HUES64 (cell line): ENCODE results near the gene CHST11.
"Not testable (repeated sequence)": the region's sequence is repeated elsewhere in the genome, so short reads cannot be mapped to it uniquely, and the experiment has no call there.

ENCODE experiments used
- H3K27ac ChIP-seq: 2 replicates; pipeline ENCODE4 v1.7.0; 2013; ENCODE audit warnings: low read depth, low read length, inconsistent platforms
- H3K27me3 ChIP-seq: 2 replicates; pipeline ENCODE4 v1.6.1; 2013; ENCODE audit warnings: mild to moderate bottlenecking, low read length; ENCODE audit not compliant: insufficient read depth
- H3K36me3 ChIP-seq: 2 replicates; pipeline ENCODE4 v1.6.1; 2013; ENCODE audit warnings: mild to moderate bottlenecking, low read length; ENCODE audit not compliant: insufficient read depth
- H3K4me1 ChIP-seq: 2 replicates; pipeline ENCODE4 v1.6.1; 2013; ENCODE audit warnings: mild to moderate bottlenecking, low read length, moderate library complexity; ENCODE audit not compliant: insufficient read depth
- H3K4me3 ChIP-seq: 2 replicates; pipeline ENCODE4 v1.5.1; 2013; ENCODE audit warnings: mild to moderate bottlenecking, low read length, moderate library complexity
- H3K9ac ChIP-seq: 2 replicates; pipeline ENCODE4 v1.6.1; 2013; ENCODE audit warnings: mild to moderate bottlenecking, low read depth, low read length
- H3K9me3 ChIP-seq: 2 replicates; pipeline ENCODE4 v1.6.1; 2013; ENCODE audit warnings: low read depth, low read length; ENCODE audit not compliant: insufficient read depth
- WGBS: fragments of 150-250, 120-280 bp; methylation state at CpG from one replicate; pipeline ENCODE4 v1.1.7; 2013; ENCODE audit warnings: missing lambda C conversion rate; 5-methylcytosine and 5-hydroxymethylcytosine counted together

Gene CHST11

GRCh38 chr12:104792570-104792969 lies 335.8 kb downstream of the CHST11 start:
- Histone ChIP-seq H3K27ac (no peak overlapping the region), H3K4me3 (no peak overlapping the region), H3K9ac (no peak overlapping the region), H3K4me1 (peaks cover 5% of the 10 kb centered on the region), H3K36me3 (no peaks in the 10 kb centered on the region), H3K9me3 (no peaks in the 10 kb centered on the region), H3K27me3 (no peaks in the 10 kb centered on the region)
- 88% methylated on average over 4 of the region's 4 CpGs for WGBS

- Histone ChIP-seq H3K4me1 (peaks cover 5% of the 10 kb centered on the region), H3K27ac (no peak overlapping the region), H3K9me3 (no peaks in the 10 kb centered on the region), H3K4me3 (no peak overlapping the region), H3K27me3 (no peaks in the 10 kb centered on the region), H3K36me3 (no peaks in the 10 kb centered on the region), H3K9ac (no peak overlapping the region)
- whole genome bisulfite sequencing = 89% methylated on average over 3 of the region's 3 CpGs
Measured at GRCh38 chr12:104793285-104793684, 336.5 kb downstream of the CHST11 start.

- Histone ChIP-seq H3K27me3 (no peaks in the 10 kb centered on the region), H3K27ac (no peak overlapping the region), H3K36me3 (no peaks in the 10 kb centered on the region), H3K4me1 (peaks cover under 1% of the 10 kb centered on the region; the same call in 1 of the 2 replicates), H3K9ac (no peak overlapping the region), H3K9me3 (no peaks in the 10 kb centered on the region), H3K4me3 (no peak overlapping the region)
- 90% methylated on average over 1 of the region's 1 CpG for WGBS
Measured at GRCh38 chr12:104793968-104794367, 337.2 kb downstream of the CHST11 start.

GRCh38 chr12:104796475-104796862 lies 339.7 kb downstream of the CHST11 start:
- Histone ChIP-seq H3K27me3 (no peaks in the 10 kb centered on the region), H3K27ac (no peak overlapping the region), H3K9ac (no peak overlapping the region), H3K36me3 (no peaks in the 10 kb centered on the region), H3K4me3 (no peak overlapping the region), H3K4me1 (no peaks in the 10 kb centered on the region), H3K9me3 (no peaks in the 10 kb centered on the region)

GRCh38 chr12:104799458-104799857 lies 342.7 kb downstream of the CHST11 start:
- H3K4me3 ChIP-seq = no peak overlapping the region
- no peak overlapping the region for H3K27ac ChIP-seq
- no peaks in the 10 kb centered on the region for H3K27me3 ChIP-seq
- no peak overlapping the region for H3K9ac ChIP-seq
- no peaks in the 10 kb centered on the region for H3K4me1 ChIP-seq
- 94% methylated on average over 1 of the region's 1 CpG for WGBS
- H3K9me3 ChIP-seq = no peaks in the 10 kb centered on the region
- no peaks in the 10 kb centered on the region for H3K36me3 ChIP-seq

GRCh38 chr12:104801005-104801404 lies 344.3 kb downstream of the CHST11 start:
- 87% methylated on average over 4 of the region's 4 CpGs for WGBS

GRCh38 chr12:104801427-104801826 lies 344.7 kb downstream of the CHST11 start:
- Histone ChIP-seq H3K27ac (no peak overlapping the region), H3K9me3 (no peaks in the 10 kb centered on the region), H3K4me1 (no peaks in the 10 kb centered on the region), H3K27me3 (no peaks in the 10 kb centered on the region), H3K36me3 (no peaks in the 10 kb centered on the region), H3K9ac (no peak overlapping the region), H3K4me3 (no peak overlapping the region)

More at GRCh38 chr12:104801005-104801404, 344.3 kb downstream of the CHST11 start:
- Histone ChIP-seq H3K4me3 (no peak overlapping the region), H3K27me3 (no peaks in the 10 kb centered on the region), H3K36me3 (no peaks in the 10 kb centered on the region), H3K27ac (no peak overlapping the region), H3K4me1 (no peaks in the 10 kb centered on the region), H3K9me3 (no peaks in the 10 kb centered on the region), H3K9ac (no peak overlapping the region)

- no peak overlapping the region for H3K9ac ChIP-seq
- WGBS = no CpG with 5 or more reads among the region's 3 CpGs
- no peaks in the 10 kb centered on the region for H3K4me1 ChIP-seq
- no peak overlapping the region for H3K4me3 ChIP-seq
- no peaks in the 10 kb centered on the region for H3K27me3 ChIP-seq
- H3K9me3 ChIP-seq = no peaks in the 10 kb centered on the region
- H3K36me3 ChIP-seq = no peaks in the 10 kb centered on the region
- no peak overlapping the region for H3K27ac ChIP-seq
Measured at GRCh38 chr12:104802208-104802607, 345.5 kb downstream of the CHST11 start.

GRCh38 chr12:104805186-104805585 lies 348.4 kb downstream of the CHST11 start:
- Histone ChIP-seq H3K9ac (no peak overlapping the region), H3K27me3 (no peaks in the 10 kb centered on the region), H3K27ac (no peak overlapping the region), H3K4me1 (no peaks in the 10 kb centered on the region), H3K9me3 (no peaks in the 10 kb centered on the region), H3K4me3 (no peak overlapping the region), H3K36me3 (no peaks in the 10 kb centered on the region)
- WGBS = 93% methylated on average over 4 of the region's 4 CpGs

- H3K36me3 ChIP-seq, H3K9ac ChIP-seq, H3K4me1 ChIP-seq, H3K4me3 ChIP-seq, H3K27ac ChIP-seq, H3K27me3 ChIP-seq, H3K9me3 ChIP-seq: not testable (repeated sequence)
- 92% methylated on average over 2 of the region's 4 CpGs for WGBS
Measured at GRCh38 chr12:104806194-104806593, 349.4 kb downstream of the CHST11 start.

GRCh38 chr12:104809251-104809650 lies 352.5 kb downstream of the CHST11 start:
- no peak overlapping the region for H3K9ac ChIP-seq
- H3K4me3 ChIP-seq = no peak overlapping the region
- H3K27me3 ChIP-seq = no peaks in the 10 kb centered on the region
- no peaks in the 10 kb centered on the region for H3K4me1 ChIP-seq
- H3K9me3 ChIP-seq = no peaks in the 10 kb centered on the region
- no peaks in the 10 kb centered on the region for H3K36me3 ChIP-seq
- H3K27ac ChIP-seq = no peak overlapping the region
- 95% methylated on average over 3 of the region's 3 CpGs for WGBS

GRCh38 chr12:104809706-104810385 lies 353.1 kb downstream of the CHST11 start:
- Histone ChIP-seq H3K27ac (no peak overlapping the region), H3K9ac (no peak overlapping the region), H3K9me3 (no peaks in the 10 kb centered on the region), H3K4me1 (no peaks in the 10 kb centered on the region), H3K4me3 (no peak overlapping the region), H3K36me3 (no peaks in the 10 kb centered on the region), H3K27me3 (no peaks in the 10 kb centered on the region)
- whole genome bisulfite sequencing = 69% methylated on average over 4 of the region's 4 CpGs
